Nephron progenitor cell (in vitro differentiated cells): Measurements from ENCODE around the gene TECTB.
"Not testable (repeated sequence)": the region's sequence is repeated elsewhere in the genome, so short reads cannot be mapped to it uniquely, and the experiment has no call there.

Source experiments
- DNase-seq: peaks from one replicate; pipeline ENCODE4 v3.0.0; 2021
- H3K27ac Mint-ChIP-seq: 2 replicates; pipeline ENCODE4 v1.8.0; 2021; ENCODE audit warnings: mild to moderate bottlenecking, moderate library complexity, mixed read lengths
- H3K27me3 Mint-ChIP-seq: 2 replicates; pipeline ENCODE4 v1.8.0; 2021; ENCODE audit warnings: mild to moderate bottlenecking, low read depth, mixed read lengths; ENCODE audit not compliant: poor library complexity
- H3K36me3 Mint-ChIP-seq: 2 replicates; pipeline ENCODE4 v1.8.0; 2021; ENCODE audit warnings: low read depth, mixed read lengths
- H3K4me1 Mint-ChIP-seq: 2 replicates; pipeline ENCODE4 v1.8.0; 2021; ENCODE audit warnings: mixed read lengths
- H3K4me3 Mint-ChIP-seq: 2 replicates; pipeline ENCODE4 v1.8.0; 2021; ENCODE audit warnings: mild to moderate bottlenecking, moderate library complexity, mixed read lengths
- H3K9me3 Mint-ChIP-seq: 2 replicates; pipeline ENCODE4 v1.8.0; 2021; ENCODE audit warnings: mild to moderate bottlenecking, moderate library complexity, mixed read lengths
- CTCF ChIP-seq: fragments of 200-600 bp; sonication (generic); IDR thresholded peaks from 2 replicates; pipeline ENCODE4 v1.5.0; 2021; ENCODE audit warnings: antibody characterized with exemption

Gene TECTB

GRCh38 chr10:112248584-112249295 lies 34.5 kb upstream of the TECTB start:
- H3K36me3 Mint-ChIP-seq: no peaks in the 10 kb centered on the region
- TF ChIP-seq CTCF: no peak
- no peaks in the 10 kb centered on the region for H3K4me1 Mint-ChIP-seq
- H3K27me3 Mint-ChIP-seq: peaks cover 10% of the 10 kb centered on the region
- DNase-seq: no peak
- no peak overlapping the region for H3K4me3 Mint-ChIP-seq
- no peak overlapping the region for H3K27ac Mint-ChIP-seq
- H3K9me3 Mint-ChIP-seq: peaks cover 41% of the 10 kb centered on the region

GRCh38 chr10:112249722-112250121 lies 33.5 kb upstream of the TECTB start:
- Mint-ChIP-seq H3K9me3 (peaks cover 41% of the 10 kb centered on the region), H3K36me3 (no peaks in the 10 kb centered on the region), H3K4me3 (no peak overlapping the region), H3K27me3 (peaks cover 10% of the 10 kb centered on the region), H3K4me1 (no peaks in the 10 kb centered on the region), H3K27ac (no peak overlapping the region)
- DNase-seq: no peak
- TF ChIP-seq CTCF: no peak

- Mint-ChIP-seq H3K27me3 (peaks cover 10% of the 10 kb centered on the region), H3K9me3 (peaks cover 48% of the 10 kb centered on the region), H3K27ac (no peak overlapping the region), H3K4me1 (no peaks in the 10 kb centered on the region), H3K36me3 (no peaks in the 10 kb centered on the region), H3K4me3 (no peak overlapping the region)
- no peak for DNase-seq
- no peak for TF ChIP-seq CTCF
These were observed 32.6 kb upstream of the TECTB start for GRCh38 chr10:112250555-112250954.

GRCh38 chr10:112251238-112251637 lies 32.0 kb upstream of the TECTB start:
- H3K4me1 Mint-ChIP-seq, H3K4me3 Mint-ChIP-seq, H3K27ac Mint-ChIP-seq, DNase-seq, H3K36me3 Mint-ChIP-seq: not testable (repeated sequence)
- H3K27me3 Mint-ChIP-seq: peaks cover 10% of the 10 kb centered on the region
- peaks cover 48% of the 10 kb centered on the region for H3K9me3 Mint-ChIP-seq

GRCh38 chr10:112258407-112258806 lies 24.8 kb upstream of the TECTB start:
- Mint-ChIP-seq H3K4me1 (peaks cover 15% of the 10 kb centered on the region), H3K4me3 (no peak overlapping the region), H3K36me3 (no peaks in the 10 kb centered on the region), H3K9me3 (peaks cover 6% of the 10 kb centered on the region), H3K27ac (no peak overlapping the region), H3K27me3 (no peaks in the 10 kb centered on the region)
- DNase-seq: no peak
- TF ChIP-seq CTCF: no peak

GRCh38 chr10:112259688-112260087 lies 23.5 kb upstream of the TECTB start:
- TF ChIP-seq CTCF: no peak
- H3K4me3 Mint-ChIP-seq: no peak overlapping the region
- no peaks in the 10 kb centered on the region for H3K36me3 Mint-ChIP-seq
- H3K4me1 Mint-ChIP-seq: peaks cover 15% of the 10 kb centered on the region
- DNase-seq: no peak
- no peaks in the 10 kb centered on the region for H3K27me3 Mint-ChIP-seq
- H3K27ac Mint-ChIP-seq: no peak overlapping the region
- H3K9me3 Mint-ChIP-seq: peaks cover 6% of the 10 kb centered on the region
